DND-41 (cell line): Measurements from ENCODE around the gene STK4.

ENCODE experiments used
- CTCF ChIP-seq: IDR thresholded peaks from 2 replicates; pipeline ENCODE4 v1.5.1; 2012; ENCODE audit warnings: borderline replicate concordance, low read length, moderate library complexity, mild to moderate bottlenecking; ENCODE audit not compliant: poor library complexity, severe bottlenecking; ENCODE audit errors: extremely low read depth
- EZH2 ChIP-seq: IDR thresholded peaks from 3 replicates; pipeline ENCODE4 v1.6.1; 2012; ENCODE audit warnings: borderline replicate concordance, low read depth, mild to moderate bottlenecking, moderate library complexity, low read length, inconsistent platforms; ENCODE audit not compliant: severe bottlenecking

- TF ChIP-seq CTCF (no peak), EZH2 (no peak)
Observed at GRCh38 chr20:45094864-45095574, 128.7 kb downstream of the STK4 start.
